Testis (tissue), 3 donors: ENCODE results near the gene HS3ST4. TPM values are rescaled to one million over a fixed set of nuclear protein-coding genes. Genes with fewer than 3 reads are reported as not detected.
"Not testable (repeated sequence)": the region's sequence is repeated elsewhere in the genome, so short reads cannot be mapped to it uniquely, and the experiment has no call there.

Source experiments
- DNase-seq: peaks from one replicate; pipeline ENCODE4 v3.0.0-alpha.2; 2019
- H3K27ac ChIP-seq, 2 donors: fragments of 200-600 bp; sonication (generic); one replicate each; pipeline ENCODE4 v1.5.1; 2019
- H3K27me3 ChIP-seq: fragments of 200-600 bp; sonication (generic); one replicate; pipeline ENCODE4 v1.5.1; 2019
- H3K36me3 ChIP-seq: fragments of 200-600 bp; sonication (generic); one replicate; pipeline ENCODE4 v1.5.1; 2017; ENCODE audit warnings: low read depth; ENCODE audit errors: missing control alignments
- H3K4me1 ChIP-seq: fragments of 200-600 bp; sonication (generic); one replicate; pipeline ENCODE4 v1.5.1; 2019
- H3K4me3 ChIP-seq, 2 donors: fragments of 200-600 bp; sonication (generic); one replicate each; pipeline ENCODE4 v1.5.1; 2017 to 2019
- H3K9me3 ChIP-seq: fragments of 200-600 bp; sonication (generic); one replicate; pipeline ENCODE4 v1.5.1; 2017
- CTCF ChIP-seq, 3 experiments: fragments of 450-650 bp in 2 of 3; fragments of 200-600 bp in 1 of 3; sonication (generic) in 1 of 3; IDR thresholded peaks; one replicate each; pipeline ENCODE4 v1.5.1; 2016 to 2019; ENCODE audit warnings: antibody characterized with exemption in 3 of 3, mild to moderate bottlenecking in 2 of 3, moderate library complexity in 1 of 3
- POLR2A ChIP-seq: fragments of 450-650 bp; IDR thresholded peaks from one replicate; pipeline ENCODE4 v1.6.1; 2017; ENCODE audit warnings: antibody characterized with exemption, mild to moderate bottlenecking, moderate library complexity
- WGBS, 2 donors: methylation state at CpG; one replicate each; pipeline ENCODE4 v1.1.5; 2018; 5-methylcytosine and 5-hydroxymethylcytosine counted together
- intact Hi-C: fragments of 100-400 bp; cut with DNase I; formaldehyde crosslinking; loops from one replicate; pipeline ENCODE4 v1.15.1; 2023; ENCODE audit warnings: low total_unique reads
- polyA plus RNA-seq: library from polyadenylated mRNA; stranded (reverse); fragments of 350-450 nt; fragmentation: Illumina TruSeq; extraction: RNeasy Lipid Tissue Mini Kit (QIAGEN cat#74804); gene quantifications from one replicate; pipeline ENCODE4 v1.2.3, GENCODE V29; 2014; ENCODE audit warnings: low read depth, low replicate concordance; ENCODE audit not compliant: insufficient read depth
- total RNA-seq, 2 donors: library from RNA; depleted of rRNA; stranded (reverse); fragments of >200 nt; gene quantifications; one replicate each; pipeline ENCODE4 v1.2.3, GENCODE V29; 2016

The HS3ST4 gene
- total and polyA plus RNA-seq, 3 donors from 2014 or later, result 0.37 to 2.7 (median 2.6) TPM

- H3K27me3 ChIP-seq, result no peaks in the 10 kb centered on the region
- no peaks in the 10 kb centered on the region for H3K36me3 ChIP-seq
- H3K9me3 ChIP-seq, result no peaks in the 10 kb centered on the region
- intact Hi-C loops, result no loop called here
- WGBS, 2 donors, result 59 to 66% methylated on average over 9 of the region's 9 CpGs
- no peak overlapping the region for H3K27ac ChIP-seq
- no peaks in the 10 kb centered on the region for H3K4me1 ChIP-seq
- DNase-seq, result no peak
- no peak for TF ChIP-seq POLR2A
- no peak for TF ChIP-seq CTCF (IDR thresholded peaks at IDR 0.05)
- no peak overlapping the region for H3K4me3 ChIP-seq
Observed at GRCh38 chr16:26071101-26071866, 379.5 kb downstream of the HS3ST4 start.

- Histone ChIP-seq H3K4me3 (no peak overlapping the region), H3K4me1 (no peaks in the 10 kb centered on the region), H3K36me3 (no peaks in the 10 kb centered on the region), H3K9me3 (no peaks in the 10 kb centered on the region), H3K27me3 (no peaks in the 10 kb centered on the region), H3K27ac (no peak overlapping the region)
- DNase-seq, result no peak
- intact Hi-C loops, result no loop called here
- TF ChIP-seq CTCF (IDR thresholded peaks at IDR 0.05) (no peak), POLR2A (no peak)
- 54 to 63% methylated on average over 10 of the region's 10 CpGs for WGBS, 2 donors
Observed at GRCh38 chr16:26078716-26079355, 387.1 kb downstream of the HS3ST4 start.

GRCh38 chr16:26087091-26087490 lies 395.3 kb downstream of the HS3ST4 start:
- intact Hi-C loops, result no loop called here
- no peak overlapping the region for H3K27ac ChIP-seq
- no peak for TF ChIP-seq CTCF (IDR thresholded peaks at IDR 0.05)
- no peak for TF ChIP-seq POLR2A
- H3K9me3 ChIP-seq, result no peaks in the 10 kb centered on the region
- no peak overlapping the region for H3K4me3 ChIP-seq
- H3K27me3 ChIP-seq, result no peaks in the 10 kb centered on the region
- no peak for DNase-seq
- 67 to 78% methylated on average over 2 of the region's 2 CpGs for WGBS, 2 donors
- no peaks in the 10 kb centered on the region for H3K4me1 ChIP-seq
- no peaks in the 10 kb centered on the region for H3K36me3 ChIP-seq

GRCh38 chr16:26091511-26091910 lies 399.8 kb downstream of the HS3ST4 start:
- H3K27ac ChIP-seq, result no peak overlapping the region
- WGBS, 2 donors, result 96 to 100% methylated on average over 1 of the region's 1 CpG
- H3K4me3 ChIP-seq, result no peak overlapping the region
- no peak for TF ChIP-seq CTCF (IDR thresholded peaks at IDR 0.05)
- TF ChIP-seq POLR2A, result no peak
- H3K36me3 ChIP-seq, result no peaks in the 10 kb centered on the region
- H3K4me1 ChIP-seq, result no peaks in the 10 kb centered on the region
- H3K9me3 ChIP-seq, result no peaks in the 10 kb centered on the region
- intact Hi-C loops, result no loop called here
- no peaks in the 10 kb centered on the region for H3K27me3 ChIP-seq
- DNase-seq, result no peak

GRCh38 chr16:26098206-26098605 lies 406.4 kb downstream of the HS3ST4 start:
- WGBS, 2 donors, result 81 to 93% methylated on average over 3 of the region's 3 CpGs

More at GRCh38 chr16:26098206-26098605, 406.4 kb downstream of the HS3ST4 start:
- H3K9me3 ChIP-seq, H3K27ac ChIP-seq, DNase-seq, H3K27me3 ChIP-seq, intact Hi-C loops, H3K36me3 ChIP-seq, H3K4me1 ChIP-seq, H3K4me3 ChIP-seq: not testable (repeated sequence)
